PC-9 (cell line): ENCODE measurements around the gene TMEM273.

ENCODE experiments used
- EZH2 ChIP-seq: fragments of 200-600 bp; sonication (generic); IDR thresholded peaks from 2 replicates; pipeline ENCODE4 v1.8.0; 2017; ENCODE audit warnings: antibody characterized with exemption, low read depth
- TF ChIP-seq, protein P1 (sequence below): fragments of 200-600 bp; sonication (generic); conservative IDR thresholded peaks from 2 replicates; pipeline ENCODE4 v1.6.1; 2017; ENCODE audit warnings: mixed run types, antibody characterized with exemption, mild to moderate bottlenecking, moderate library complexity

DNA sequence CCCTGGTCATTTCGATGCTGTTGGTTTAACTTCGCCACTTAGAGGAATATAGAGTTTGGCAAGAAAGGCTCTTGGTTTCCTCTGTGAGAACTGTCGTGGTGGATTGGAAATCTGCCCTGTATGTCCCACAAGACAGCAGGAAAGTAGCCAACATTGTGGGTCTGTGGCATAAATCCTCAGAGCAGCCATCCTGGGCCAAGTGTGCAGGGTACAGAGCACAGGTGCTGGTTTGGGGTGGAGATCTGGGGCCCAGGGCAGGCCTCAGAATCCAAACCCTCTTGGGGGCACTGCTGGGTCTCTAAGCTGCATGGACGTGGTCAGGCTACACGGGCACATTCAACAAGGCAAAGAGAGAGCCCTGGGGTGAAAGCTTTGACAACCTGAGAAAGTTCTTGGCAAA is 39.2 kb upstream of the TMEM273 start:
- TF ChIP-seq, protein P1, sequence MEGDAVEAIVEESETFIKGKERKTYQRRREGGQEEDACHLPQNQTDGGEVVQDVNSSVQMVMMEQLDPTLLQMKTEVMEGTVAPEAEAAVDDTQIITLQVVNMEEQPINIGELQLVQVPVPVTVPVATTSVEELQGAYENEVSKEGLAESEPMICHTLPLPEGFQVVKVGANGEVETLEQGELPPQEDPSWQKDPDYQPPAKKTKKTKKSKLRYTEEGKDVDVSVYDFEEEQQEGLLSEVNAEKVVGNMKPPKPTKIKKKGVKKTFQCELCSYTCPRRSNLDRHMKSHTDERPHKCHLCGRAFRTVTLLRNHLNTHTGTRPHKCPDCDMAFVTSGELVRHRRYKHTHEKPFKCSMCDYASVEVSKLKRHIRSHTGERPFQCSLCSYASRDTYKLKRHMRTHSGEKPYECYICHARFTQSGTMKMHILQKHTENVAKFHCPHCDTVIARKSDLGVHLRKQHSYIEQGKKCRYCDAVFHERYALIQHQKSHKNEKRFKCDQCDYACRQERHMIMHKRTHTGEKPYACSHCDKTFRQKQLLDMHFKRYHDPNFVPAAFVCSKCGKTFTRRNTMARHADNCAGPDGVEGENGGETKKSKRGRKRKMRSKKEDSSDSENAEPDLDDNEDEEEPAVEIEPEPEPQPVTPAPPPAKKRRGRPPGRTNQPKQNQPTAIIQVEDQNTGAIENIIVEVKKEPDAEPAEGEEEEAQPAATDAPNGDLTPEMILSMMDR = no peak
- no peak for TF ChIP-seq EZH2
